GM21529 (cell line): ENCODE measurements around the gene ZDHHC22.

Experiments used
- ATAC-seq: cut with Tn5 transposase; IDR thresholded peaks from one replicate; pipeline ENCODE4 v1.9.1; 2021; ENCODE audit not compliant: unreplicated experiment

The ZDHHC22 gene

DNA sequence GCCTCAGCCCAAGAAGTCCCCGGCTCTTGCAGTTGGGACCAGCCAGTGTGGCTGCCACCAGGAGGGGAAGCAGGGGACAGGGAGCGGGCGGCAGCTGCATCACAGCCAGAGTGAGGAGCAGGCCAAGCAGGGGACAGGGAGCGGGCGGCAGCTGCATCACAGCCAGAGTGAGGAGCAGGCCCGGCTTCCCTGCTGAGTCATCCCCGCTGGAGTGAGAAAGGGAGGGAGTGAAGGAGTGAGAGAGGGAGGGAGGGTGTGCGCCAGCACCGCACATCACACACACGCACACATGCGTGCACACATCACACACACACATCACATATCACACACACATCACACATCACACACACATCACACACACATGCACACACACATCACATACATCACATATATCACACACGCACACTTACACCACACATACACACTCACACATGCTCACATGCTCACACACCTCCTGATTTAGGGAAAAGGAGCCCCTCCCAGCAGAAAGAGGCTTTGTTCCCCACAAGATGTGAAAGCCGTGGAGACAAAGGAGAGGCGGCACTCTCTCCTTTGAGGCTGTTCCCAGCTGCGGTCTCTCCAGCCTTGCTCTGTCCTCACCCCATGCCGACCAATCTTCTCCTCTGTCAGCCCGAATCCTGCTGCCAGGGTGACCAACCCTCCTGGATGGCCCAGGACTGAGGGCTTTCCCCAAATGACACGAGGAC lies 16.7 kb upstream of the ZDHHC22 start:
- ATAC-seq = no peak

GRCh38 chr14:77157740-77158139 lies 16.1 kb upstream of the ZDHHC22 start:
- ATAC-seq = no peak

- ATAC-seq = no peak
Measured at GRCh38 chr14:77155083-77155482, 13.5 kb upstream of the ZDHHC22 start.

DNA sequence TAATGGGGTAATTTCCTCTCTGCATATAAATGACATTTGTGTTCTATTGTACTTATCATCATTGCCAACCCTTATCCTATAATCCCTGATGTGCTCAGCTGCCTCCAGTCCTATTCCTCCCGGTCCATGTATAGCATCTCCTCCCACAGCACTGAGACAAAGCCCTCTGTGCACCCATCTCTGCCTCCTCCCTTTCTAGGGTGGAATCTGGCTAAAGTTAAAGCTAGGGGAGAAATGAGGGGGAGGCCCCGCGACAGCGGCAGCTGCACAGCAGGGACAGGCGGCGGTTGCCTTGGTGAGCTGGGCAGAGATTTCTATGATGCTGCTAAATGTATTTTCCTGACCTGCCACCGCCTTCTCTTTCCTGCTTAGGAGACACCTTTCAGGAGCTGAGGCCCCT lies 12.8 kb upstream of the ZDHHC22 start:
- ATAC-seq = no peak

- ATAC-seq = no peak
Measured at GRCh38 chr14:77153802-77154201, 12.2 kb upstream of the ZDHHC22 start.

GRCh38 chr14:77151918-77152588 lies 10.5 kb upstream of the ZDHHC22 start:
- no peak for ATAC-seq

DNA sequence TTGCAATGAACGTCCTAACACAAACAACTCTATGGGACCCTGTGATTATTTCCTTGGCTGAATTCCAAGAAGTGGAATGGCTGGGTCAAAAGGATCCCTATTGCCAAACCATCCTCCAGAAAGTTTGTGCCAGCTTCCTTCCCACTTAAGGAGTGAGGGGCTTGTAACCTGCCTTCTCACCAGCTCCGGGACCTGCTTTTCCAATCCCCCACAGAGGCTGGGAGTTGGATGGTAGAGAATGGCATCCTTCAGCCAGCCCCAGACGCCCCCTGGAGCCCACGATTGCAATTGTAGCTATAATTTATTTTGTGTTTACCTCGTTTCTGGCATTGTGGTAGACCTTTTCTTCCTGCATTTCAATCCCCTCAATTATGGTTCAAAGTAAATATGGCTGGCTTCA lies 9.7 kb upstream of the ZDHHC22 start:
- no peak for ATAC-seq

DNA sequence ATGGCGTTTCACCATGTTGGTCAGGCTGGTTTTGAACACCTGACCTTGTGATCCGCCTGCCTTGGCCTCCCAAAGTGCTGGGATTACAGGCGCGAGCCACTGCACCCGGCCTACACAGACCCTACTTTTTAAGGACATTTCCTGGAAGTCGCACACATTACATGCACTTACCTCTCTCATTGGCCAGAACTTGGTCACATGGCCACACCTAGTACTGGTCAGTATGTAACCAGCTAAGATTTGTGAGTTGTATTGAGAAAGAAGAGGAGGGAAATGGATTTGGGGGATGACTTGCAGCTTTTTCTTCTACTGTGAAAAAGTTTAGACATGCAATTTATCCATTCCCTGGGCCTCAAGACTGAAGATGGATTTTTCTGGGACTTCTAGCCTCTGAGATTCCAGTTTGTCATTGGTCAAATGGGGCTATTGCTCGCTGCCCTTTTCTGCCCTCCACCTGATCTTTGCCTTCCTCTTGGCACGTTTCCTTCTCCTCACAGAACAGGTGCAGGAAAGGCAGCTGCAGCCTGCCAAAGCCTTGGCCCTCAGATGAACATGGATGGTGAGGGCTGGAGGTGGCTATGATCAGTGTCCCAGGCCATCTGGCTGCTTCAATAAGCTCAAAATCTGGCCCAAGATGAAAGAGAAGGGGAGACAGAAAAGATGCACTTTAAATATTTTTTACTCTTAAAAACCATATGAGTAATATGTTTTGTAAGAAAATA lies 7.1 kb upstream of the ZDHHC22 start:
- ATAC-seq = no peak

DNA sequence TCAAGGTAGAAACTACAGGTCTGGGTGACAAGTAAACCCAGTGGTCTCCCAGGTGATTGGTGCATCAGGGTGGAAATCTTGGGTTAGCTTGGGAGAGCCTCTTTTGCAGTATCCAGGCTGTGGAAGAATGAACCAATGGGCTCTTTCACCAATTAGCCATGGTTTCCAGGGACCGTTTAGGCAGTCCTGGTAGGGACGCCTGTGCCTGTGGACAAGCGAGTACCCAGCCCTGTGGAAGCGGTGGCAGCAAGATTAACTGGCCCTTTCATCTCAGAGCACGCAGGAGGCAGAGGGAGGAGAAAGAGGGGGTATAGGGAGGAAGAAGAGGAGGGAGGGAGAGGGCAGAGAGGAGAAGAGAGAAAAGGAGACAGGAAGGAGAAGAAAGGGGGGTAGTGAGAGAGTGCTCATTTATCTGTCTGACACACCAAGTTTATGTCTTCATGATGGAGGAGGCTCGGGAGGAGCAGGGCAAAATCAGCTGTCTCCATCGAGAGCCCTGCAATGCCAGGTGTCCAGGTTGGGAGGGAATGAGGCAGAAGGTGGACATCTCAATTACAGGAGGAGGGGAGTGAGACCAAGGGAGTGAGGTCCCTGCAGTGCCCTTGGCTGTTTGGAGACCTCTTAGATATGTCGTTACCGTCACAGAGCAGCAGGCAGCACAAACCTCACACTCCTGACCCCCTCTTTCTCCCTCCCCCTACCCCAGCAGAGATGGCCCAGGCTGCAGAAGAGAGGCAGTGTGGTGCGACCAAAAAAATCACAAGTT lies 4.6 kb upstream of the ZDHHC22 start:
- ATAC-seq = no peak

DNA sequence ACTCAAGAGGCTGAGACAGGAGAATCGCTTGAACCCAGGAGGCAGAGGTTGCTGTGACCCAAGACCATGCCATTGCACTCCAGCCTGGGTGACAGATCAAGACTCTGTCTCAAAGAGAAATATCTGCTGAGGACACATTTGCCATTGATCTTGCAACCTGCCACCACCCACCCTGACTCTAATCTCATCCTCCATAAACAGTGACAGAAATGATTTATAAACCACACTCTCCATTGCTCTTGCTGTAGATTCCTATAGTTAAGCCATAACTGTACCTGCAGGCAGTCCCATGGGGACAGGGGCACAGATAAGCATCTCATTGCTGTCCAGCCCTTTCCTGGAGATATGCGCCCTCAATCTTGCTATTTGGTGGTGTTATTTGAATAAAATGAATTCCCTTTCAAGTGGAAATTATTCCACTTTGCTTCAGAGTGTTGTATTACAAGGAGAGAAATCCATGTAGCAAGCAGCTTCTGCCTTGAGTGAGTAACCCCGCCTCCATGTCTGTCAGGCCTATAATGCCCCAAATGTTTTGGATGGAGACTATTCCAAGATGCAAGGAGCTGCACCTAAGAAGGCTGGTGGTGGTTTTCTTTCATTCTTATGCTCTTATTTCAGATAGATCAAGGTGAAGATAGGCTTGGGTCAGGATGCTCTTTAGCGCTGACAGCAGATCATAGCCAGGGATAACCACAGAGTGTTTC lies 3.0 kb upstream of the ZDHHC22 start:
- ATAC-seq = no peak

DNA sequence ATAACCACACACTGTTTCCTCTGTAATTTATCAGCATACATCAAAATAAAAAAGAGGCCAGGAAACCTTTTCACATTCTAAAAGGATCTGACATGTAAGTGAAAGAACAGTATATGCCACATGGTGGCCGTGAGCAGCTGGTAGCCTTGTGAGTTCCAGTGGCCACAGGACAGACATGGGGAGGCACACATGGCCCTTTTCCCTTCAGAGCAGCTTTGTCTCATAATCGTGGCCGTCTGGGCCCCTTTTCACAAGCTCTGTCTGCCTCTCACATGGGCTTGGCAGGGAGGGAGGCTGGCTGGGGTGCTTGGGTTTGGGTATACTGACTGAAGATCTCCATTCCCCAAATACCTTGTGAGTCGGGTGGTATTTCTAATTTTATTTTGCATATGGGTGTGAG lies 1.5 kb upstream of the ZDHHC22 start:
- ATAC-seq = no peak

GRCh38 chr14:77142005-77142800 lies 612 bp upstream of the ZDHHC22 start:
- ATAC-seq = no peak

GRCh38 chr14:77140359-77141213 lies 1.0 kb downstream of the ZDHHC22 start:
- no peak for ATAC-seq

DNA sequence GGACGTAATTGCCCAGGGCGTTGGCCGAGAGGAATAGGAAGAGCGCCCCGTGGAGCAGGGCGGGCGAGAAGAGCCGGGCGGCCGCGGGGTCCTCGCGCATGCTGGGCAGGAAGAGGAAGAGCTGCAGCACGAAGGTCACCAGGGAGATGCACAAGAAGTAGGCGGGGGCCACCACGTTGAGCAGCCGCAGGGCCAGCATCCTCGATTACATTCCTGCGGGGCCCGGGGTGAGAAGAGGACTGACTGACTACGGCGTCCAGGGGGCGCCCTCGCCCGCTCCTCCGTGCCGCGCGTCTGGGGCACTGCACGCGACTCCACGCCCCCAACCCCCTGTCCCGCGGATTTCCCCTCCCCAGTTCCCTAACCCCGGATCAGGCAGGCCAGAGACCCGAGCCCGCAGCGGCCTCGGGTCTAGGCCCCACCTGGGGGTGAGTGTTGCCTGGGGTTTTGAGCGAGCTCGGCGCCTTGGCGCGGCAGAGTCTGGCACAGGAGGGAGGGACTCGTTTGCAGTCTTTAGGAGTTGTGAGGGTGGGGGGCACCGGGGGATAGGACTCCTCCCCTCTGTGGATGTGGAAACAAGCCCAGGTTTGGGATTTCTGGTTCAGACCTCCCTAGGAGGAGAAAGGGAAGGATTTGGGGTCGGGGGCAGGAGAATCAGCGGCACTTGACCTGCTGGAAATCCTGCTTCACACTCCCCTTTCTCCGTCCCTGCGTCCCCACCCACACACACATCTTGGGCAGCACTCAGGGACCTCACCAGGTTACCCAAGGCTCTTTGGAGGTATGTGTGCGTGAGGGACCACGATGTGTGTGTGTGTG lies 1.8 kb downstream of the ZDHHC22 start:
- no peak for ATAC-seq

DNA sequence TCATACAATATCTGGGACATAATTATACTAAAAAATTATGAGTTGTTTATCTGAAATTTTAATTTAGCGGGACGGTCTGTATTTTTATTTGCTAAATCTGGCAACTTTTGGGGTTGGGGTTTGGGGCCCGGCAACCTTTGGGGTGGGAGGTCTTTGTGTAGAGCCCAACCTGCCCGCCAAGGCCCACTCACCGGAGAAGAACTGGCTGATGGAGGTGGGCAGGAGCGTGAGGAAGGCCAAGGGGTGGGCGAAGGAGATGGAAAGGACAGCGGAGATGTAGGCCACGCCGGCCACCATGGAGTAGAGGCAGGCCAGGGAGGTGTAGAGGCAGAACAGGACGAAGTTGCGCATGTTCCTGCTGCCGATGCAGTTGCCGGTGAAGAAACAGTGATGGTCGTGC lies 2.6 kb downstream of the ZDHHC22 start:
- ATAC-seq = no peak

- peak; percentile 68 for ATAC-seq
Measured at GRCh38 chr14:77133720-77134338, 7.8 kb downstream of the ZDHHC22 start.

GRCh38 chr14:77131871-77132486 lies 9.6 kb downstream of the ZDHHC22 start:
- ATAC-seq = no peak
